ENCODE data around the gene NAPSA. TPM values are rescaled to one million over a fixed set of nuclear protein-coding genes. Genes with fewer than 3 reads are reported as not detected.

Gene NAPSA
- total and polyA plus RNA-seq, 9 of the 15 experiments (the other 6 are each of a cell fraction or from before 2014, with no cell fraction given) = 0.25 to 1.9 (median 0.69) TPM

DNA sequence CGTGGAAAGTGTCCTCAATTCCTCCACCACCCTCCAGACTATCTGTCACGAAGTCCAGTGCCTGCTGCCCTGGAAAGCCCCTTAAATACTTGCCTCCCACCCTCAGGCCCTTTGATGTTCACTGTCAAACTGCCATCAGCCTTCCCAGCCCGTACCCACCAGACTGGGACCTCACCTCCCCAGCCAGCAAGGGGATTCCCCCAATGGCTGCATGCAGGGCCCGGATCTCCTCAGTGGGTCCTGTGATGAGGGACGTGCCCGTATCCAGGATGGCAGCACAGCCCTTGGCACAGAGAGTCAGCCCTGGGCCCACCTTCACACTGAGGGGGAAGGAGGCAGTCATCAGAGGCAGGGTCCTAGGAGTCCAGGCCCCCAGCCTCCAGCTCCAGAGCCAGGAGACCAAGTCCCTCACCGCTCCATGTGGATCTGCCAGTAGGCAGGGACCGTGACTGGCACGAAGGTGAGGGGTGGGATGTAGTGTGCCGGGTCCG is 6.1 kb downstream of the NAPSA start:
- H3K9me1 ChIP-seq (ENCODE audit: control insufficient read depth, insufficient read depth, low read length) = peaks cover 5% of the 10 kb centered on the region
- H4K20me1 ChIP-seq (replicated peaks; ENCODE audit: control insufficient read depth, insufficient read depth, low read length) = no peaks in the 10 kb centered on the region
- peak overlapping the region; percentile 72 to 94 for H3K9ac ChIP-seq (ENCODE audit: insufficient read depth in 1 of 2, low read depth in 2 of 2, low read length in 2 of 2)
- H3K27ac ChIP-seq (ENCODE audit: extremely low read depth, low read depth, low read length) = peak overlapping the region; percentile 95
- intact Hi-C loops (cut with micrococcal nuclease) = no loop called here
- TF ChIP-seq ASH1L (IDR thresholded peaks at IDR 0.05; ENCODE audit: borderline replicate concordance, low read depth, partially characterized antibody) (no peak), BRCA1 (IDR thresholded peaks at IDR 0.05) (no peak), BRCA1 (CRISPR knock-in tag; IDR thresholded peaks at IDR 0.05) (0 out of 2 replicates have a peak, but pooled peaks have one; percentile 70), FOXA3 (CRISPR knock-in tag; conservative IDR thresholded peaks at IDR 0.05 in 1 of 2, IDR thresholded peaks at IDR 0.05 in 1 of 2) (0 out of 4 replicates have a peak, but pooled peaks of 1 of the 2 experiments have one; percentile 12), POLR2G (IDR thresholded peaks at IDR 0.05; ENCODE audit: low read depth, low read length) (peak; percentile 51)
- DNase-seq (ENCODE audit: extremely low read depth in 1 of 4, low spot score in 3 of 4) = no peak
- peak overlapping the region; percentile 94 for H3K4me2 ChIP-seq (ENCODE audit: insufficient read depth, low read length)
- H3K4me3 ChIP-seq = peak overlapping the region; percentile 43; the same call in 1 of the 2 replicates
- 83% methylated on average over 10 of the region's 11 CpGs for WGBS (ENCODE audit: insufficient coverage, low coverage, missing lambda C conversion rate)
- H3K27me3 ChIP-seq (ENCODE audit: control insufficient read depth in 2 of 2, insufficient read depth in 2 of 2, low read length in 2 of 2) = no peaks in the 10 kb centered on the region
- H3K79me2 ChIP-seq (ENCODE audit: control insufficient read depth, insufficient read depth, low read length) = peaks cover 28% of the 10 kb centered on the region
- peaks cover 50 to 51% of the 10 kb centered on the region in 2 experiments for H3K4me1 ChIP-seq (replicated peaks in 1 of 2; ENCODE audit: control insufficient read depth in 2 of 2, insufficient read depth in 2 of 2, low read length in 2 of 2)
- BruUV-seq (replicated peaks) = no TSS peak
- ATAC-seq = no peak
- ChIA-PET POLR2A (interaction anchor here (1.5 kb wide), 1 partner anchor 12 kb away, joined by 3 read pairs; no protein-coding TSS in a partner anchor), CTCF (ENCODE audit: low intra/inter-chr PET ratio) (interaction anchor here (0.7 kb wide), 1 partner anchor 619 kb away, joined by 4 read pairs; no protein-coding TSS in a partner anchor)
- H2AFZ ChIP-seq (ENCODE audit: low read depth, low read length) = no peak overlapping the region
- no peaks in the 10 kb centered on the region for H3K9me3 ChIP-seq (replicated peaks; ENCODE audit: control insufficient read depth, insufficient read depth, low read depth, low read length)
- in situ Hi-C loops (cut with MboI) = loop anchor here (10.0 kb wide), 1 partner anchor 425 kb away; no protein-coding TSS in a partner anchor
- H3K36me3 ChIP-seq (ENCODE audit: control insufficient read depth, insufficient read depth, low read length) = no peaks in the 10 kb centered on the region; the same call in 2 of the 3 replicates
- FAIRE-seq = no peak

Data from K562 (cell line).